Activated T-helper 2 cell treated with anti-CD3 and anti-CD28 coated beads, Interferon-gamma antibody, Interleukin-2, Interleukin-4, amounts not matched to agents 10 μg/mL and 5 μg/mL and 100 μg/mL, durations not matched to agents 14 hours and 24 hours and 36 hours (primary cell): ENCODE measurements around the gene SPA17. TPM values are rescaled to one million over a fixed set of nuclear protein-coding genes. Genes with fewer than 3 reads are reported as not detected.
A peak's percentile ranks its signal among the peaks of the same experiment; 100 is the strongest.

Experiments
- DNase-seq: peaks from one replicate; pipeline ENCODE4 v3.0.0; 2021; ENCODE audit warnings: low spot score
- H3K27ac Mint-ChIP-seq: one replicate; pipeline ENCODE4 v1.8.0; 2021; ENCODE audit warnings: mixed read lengths
- H3K27me3 Mint-ChIP-seq: one replicate; pipeline ENCODE4 v1.8.0; 2021; ENCODE audit warnings: low read depth, mixed read lengths
- H3K36me3 Mint-ChIP-seq: one replicate; pipeline ENCODE4 v1.8.0; 2021; ENCODE audit warnings: low read depth, mixed read lengths
- H3K4me1 Mint-ChIP-seq: one replicate; pipeline ENCODE4 v1.8.0; 2021; ENCODE audit warnings: low read depth, mixed read lengths
- H3K4me3 Mint-ChIP-seq: one replicate; pipeline ENCODE4 v1.8.0; 2021; ENCODE audit warnings: low read depth, mild to moderate bottlenecking, moderate library complexity, mixed read lengths
- H3K9me3 Mint-ChIP-seq: one replicate; pipeline ENCODE4 v1.8.0; 2021; ENCODE audit warnings: mixed read lengths
- intact Hi-C: fragments of 100-400 bp; cut with micrococcal nuclease; formaldehyde crosslinking; loops from one replicate; pipeline ENCODE4 v1.15.1; 2023
- total RNA-seq: library from RNA; stranded (reverse); gene quantifications from 2 replicates; pipeline ENCODE4 v1.2.3, GENCODE V29; 2022

SPA17 gene
- total RNA-seq, 1 donor from 2014 or later, result 2.9 TPM

DNA sequence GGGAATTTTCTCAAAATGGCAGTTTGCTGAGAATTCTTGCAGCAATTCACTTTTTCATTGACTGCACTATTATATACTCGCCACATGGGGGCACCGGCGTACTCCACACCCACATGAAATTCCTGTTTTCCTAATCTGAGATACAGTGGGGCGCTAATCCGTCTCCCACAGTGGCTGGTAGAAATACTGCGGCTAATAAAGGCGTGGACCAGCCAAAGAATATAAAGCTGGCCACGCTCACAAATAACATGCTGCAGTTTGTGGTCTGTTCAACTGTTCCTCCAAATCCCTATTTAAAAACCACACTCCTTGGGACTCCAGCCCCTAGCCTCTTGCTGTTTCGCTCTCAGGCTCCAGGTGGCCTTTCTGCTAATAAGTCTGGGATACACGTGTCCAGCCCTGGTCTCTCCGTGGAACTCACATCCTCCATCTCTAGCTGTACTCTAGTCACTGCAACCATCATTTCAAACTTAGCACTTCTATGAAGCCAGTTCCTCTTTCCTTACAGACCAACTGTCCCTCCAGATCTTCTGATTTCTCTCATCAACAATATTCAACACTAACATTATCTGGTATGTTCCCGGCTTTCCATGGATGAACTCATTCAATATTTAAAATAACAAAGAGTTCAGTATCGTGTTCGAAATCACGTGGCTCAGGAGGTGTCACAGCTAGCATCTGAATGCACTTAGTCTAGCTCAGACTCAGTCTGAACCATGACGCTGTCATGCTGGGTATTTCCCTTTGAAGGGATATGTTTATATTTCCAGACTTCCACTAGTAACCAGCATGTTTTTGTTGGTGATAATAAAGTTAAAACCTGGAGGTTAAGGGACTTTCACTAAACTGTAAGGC lies 29.1 kb upstream of the SPA17 start:
- H3K9me3 Mint-ChIP-seq, result no peaks in the 10 kb centered on the region
- H3K4me3 Mint-ChIP-seq, result no peak overlapping the region
- peaks cover 12% of the 10 kb centered on the region for H3K4me1 Mint-ChIP-seq
- H3K27ac Mint-ChIP-seq, result no peak overlapping the region
- no peak for DNase-seq
- no peaks in the 10 kb centered on the region for H3K27me3 Mint-ChIP-seq
- intact Hi-C loops, result loop anchor here (1.0 kb wide), 2 partner anchors 119 to 193 kb away; no protein-coding TSS in a partner anchor
- H3K36me3 Mint-ChIP-seq, result peaks cover 5% of the 10 kb centered on the region

DNA sequence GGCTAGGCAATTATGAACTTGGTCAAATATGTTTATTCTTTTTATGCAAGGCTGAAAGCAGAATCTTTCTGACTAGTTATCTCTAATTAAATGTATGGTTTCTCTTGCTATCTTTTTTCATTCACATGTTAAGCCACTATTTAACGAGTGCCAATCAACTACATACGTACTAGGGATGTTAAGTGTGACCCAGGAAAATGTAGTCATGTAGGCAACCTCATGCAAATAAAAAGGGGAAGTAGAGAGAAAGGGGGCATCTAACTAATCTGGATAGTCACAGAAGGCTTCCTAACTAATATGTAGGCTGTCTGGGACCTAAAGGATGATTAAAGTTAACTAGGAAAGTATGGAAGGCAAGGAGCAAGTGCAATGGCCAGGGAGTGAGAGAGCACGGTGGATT lies 27.6 kb upstream of the SPA17 start:
- Mint-ChIP-seq H3K27me3 (no peaks in the 10 kb centered on the region), H3K27ac (no peak overlapping the region), H3K4me3 (no peak overlapping the region), H3K4me1 (peaks cover 12% of the 10 kb centered on the region), H3K9me3 (no peaks in the 10 kb centered on the region), H3K36me3 (no peaks in the 10 kb centered on the region)
- intact Hi-C loops, result no loop called here
- no peak for DNase-seq

DNA sequence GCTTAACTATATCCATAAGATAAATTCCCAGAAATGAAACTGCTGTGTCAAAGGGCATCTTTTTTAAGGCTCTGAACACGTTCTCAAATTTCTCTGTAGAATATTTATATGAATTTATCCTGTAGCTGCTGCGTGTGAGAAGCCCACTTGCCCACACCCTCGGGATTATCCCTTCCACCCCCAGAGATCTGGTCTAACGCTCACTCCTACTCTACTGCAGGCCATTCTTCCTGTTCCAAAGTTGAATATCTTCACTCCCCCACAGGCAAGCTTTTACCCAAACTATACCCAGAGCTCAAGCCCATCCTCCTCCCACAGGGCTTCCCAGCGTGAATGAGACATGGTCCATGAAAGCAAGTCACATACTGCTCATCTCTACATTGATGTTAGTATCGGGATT lies 25.1 kb upstream of the SPA17 start:
- H3K4me1 Mint-ChIP-seq, result peaks cover 6% of the 10 kb centered on the region
- H3K4me3 Mint-ChIP-seq, result no peak overlapping the region
- H3K27ac Mint-ChIP-seq, result no peak overlapping the region

DNA sequence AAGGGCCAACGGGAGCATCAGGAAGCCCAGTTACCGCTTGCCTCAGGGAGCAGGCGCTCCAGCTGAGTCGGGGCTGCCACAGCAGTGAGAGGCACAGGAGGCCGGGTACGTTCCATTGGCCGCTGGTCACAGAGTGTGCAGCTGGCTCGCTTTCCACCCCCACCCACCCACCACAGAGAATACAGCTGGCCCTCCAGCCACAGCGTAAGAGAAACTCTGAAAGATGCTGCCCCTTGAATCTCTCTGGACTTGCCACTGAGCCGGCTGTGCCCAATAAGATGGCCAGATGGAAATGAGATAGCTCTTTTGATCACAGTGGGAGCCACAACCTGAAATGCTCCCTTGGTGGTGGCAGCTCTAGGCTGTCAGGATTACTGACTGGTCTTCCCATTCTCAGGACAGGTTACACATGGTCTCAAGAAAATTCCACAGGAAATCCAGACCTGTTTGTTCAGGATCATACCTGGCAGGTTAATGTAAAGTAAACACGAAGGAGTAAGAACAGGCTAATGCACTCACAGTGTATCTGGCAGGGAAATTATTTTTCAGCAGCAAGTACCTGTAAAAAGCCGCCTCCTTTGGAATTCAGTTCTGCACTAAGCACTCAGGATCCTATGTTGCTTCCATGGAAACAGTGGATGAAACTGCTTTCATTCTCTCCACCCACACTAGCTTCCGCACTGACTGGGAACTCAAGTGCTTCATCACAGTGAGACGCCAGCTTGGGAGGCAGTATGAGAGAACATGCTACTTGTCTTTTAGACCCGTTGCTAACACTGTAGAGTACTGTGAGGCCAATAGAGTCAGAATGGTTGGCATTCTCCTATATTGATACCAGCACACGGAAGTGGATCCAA lies 16.7 kb upstream of the SPA17 start:
- Mint-ChIP-seq H3K36me3 (no peaks in the 10 kb centered on the region), H3K27ac (no peak overlapping the region), H3K4me1 (no peaks in the 10 kb centered on the region), H3K9me3 (no peaks in the 10 kb centered on the region), H3K27me3 (no peaks in the 10 kb centered on the region), H3K4me3 (no peak overlapping the region)
- intact Hi-C loops, result no loop called here
- no peak for DNase-seq

More for the DNA sequence above, 25.1 kb upstream of the SPA17 start:
- no peaks in the 10 kb centered on the region for H3K27me3 Mint-ChIP-seq
- H3K9me3 Mint-ChIP-seq, result no peaks in the 10 kb centered on the region
- intact Hi-C loops, result no loop called here
- H3K36me3 Mint-ChIP-seq, result no peaks in the 10 kb centered on the region
- no peak for DNase-seq

DNA sequence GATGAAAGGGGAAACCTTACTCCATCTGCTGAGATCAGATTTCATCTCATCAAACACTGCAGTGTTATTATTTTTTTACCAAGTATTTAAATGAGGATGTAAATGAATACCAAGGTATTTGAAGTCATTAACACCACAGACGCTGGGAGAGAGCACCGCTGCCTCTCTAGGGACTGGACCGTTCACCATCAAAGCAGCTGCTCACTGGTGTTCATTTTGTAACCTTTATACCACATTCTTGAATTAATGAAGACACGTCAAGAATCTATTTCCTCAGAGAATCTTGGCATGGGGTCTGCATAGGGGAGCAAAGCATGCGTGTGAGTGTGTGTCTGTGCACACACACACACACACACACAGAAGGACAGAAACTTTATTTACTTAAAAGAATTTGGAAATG lies 15.8 kb upstream of the SPA17 start:
- Mint-ChIP-seq H3K4me3 (no peak overlapping the region), H3K27ac (no peak overlapping the region), H3K4me1 (no peaks in the 10 kb centered on the region), H3K36me3 (no peaks in the 10 kb centered on the region), H3K9me3 (no peaks in the 10 kb centered on the region), H3K27me3 (no peaks in the 10 kb centered on the region)
- DNase-seq, result no peak
- intact Hi-C loops, result no loop called here

DNA sequence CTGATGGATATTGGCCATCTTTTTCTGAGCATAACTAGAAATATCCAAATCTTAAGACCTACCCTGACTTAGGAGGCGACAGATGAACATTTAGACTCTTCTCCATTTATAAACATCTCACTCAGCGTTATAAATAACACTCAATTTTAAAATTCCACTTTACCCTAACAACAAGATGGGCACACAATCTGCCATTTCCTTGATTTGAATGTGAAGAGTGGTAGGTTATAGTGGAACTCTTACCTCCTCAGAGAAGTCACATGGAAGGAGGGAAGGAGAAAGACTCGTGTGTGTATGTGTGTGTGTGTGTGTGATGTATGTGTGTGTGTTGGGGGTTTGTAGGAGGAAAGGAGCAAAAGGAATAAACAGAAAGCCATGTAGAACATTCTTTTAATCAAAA lies 15.2 kb upstream of the SPA17 start:
- no peak for DNase-seq
- no peak overlapping the region for H3K27ac Mint-ChIP-seq
- H3K4me3 Mint-ChIP-seq, result no peak overlapping the region
- no peaks in the 10 kb centered on the region for H3K4me1 Mint-ChIP-seq
- no peaks in the 10 kb centered on the region for H3K9me3 Mint-ChIP-seq
- no peaks in the 10 kb centered on the region for H3K36me3 Mint-ChIP-seq
- no peaks in the 10 kb centered on the region for H3K27me3 Mint-ChIP-seq
- intact Hi-C loops, result no loop called here

DNA sequence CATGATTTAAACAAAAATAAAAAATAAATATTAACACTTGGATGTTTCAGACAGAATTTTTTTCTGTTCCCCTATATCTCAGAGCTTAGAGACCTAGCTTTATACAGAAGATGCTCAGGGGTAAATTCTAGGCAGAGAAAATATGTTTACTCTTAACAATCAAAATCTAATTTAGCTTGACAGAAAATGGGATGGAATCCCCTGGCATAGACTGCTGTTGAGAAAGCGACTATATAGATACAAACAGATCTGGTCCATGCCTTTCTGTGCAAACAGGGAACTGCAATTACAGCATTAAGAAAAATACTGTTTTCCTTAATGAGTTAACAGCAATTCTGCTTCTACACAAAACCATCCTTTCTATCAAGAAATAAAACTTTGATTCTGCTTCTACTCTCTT lies 14.7 kb upstream of the SPA17 start:
- intact Hi-C loops, result no loop called here
- no peak overlapping the region for H3K27ac Mint-ChIP-seq
- H3K4me1 Mint-ChIP-seq, result no peaks in the 10 kb centered on the region
- H3K36me3 Mint-ChIP-seq, result no peaks in the 10 kb centered on the region
- DNase-seq, result no peak
- no peak overlapping the region for H3K4me3 Mint-ChIP-seq
- no peaks in the 10 kb centered on the region for H3K9me3 Mint-ChIP-seq
- H3K27me3 Mint-ChIP-seq, result no peaks in the 10 kb centered on the region

DNA sequence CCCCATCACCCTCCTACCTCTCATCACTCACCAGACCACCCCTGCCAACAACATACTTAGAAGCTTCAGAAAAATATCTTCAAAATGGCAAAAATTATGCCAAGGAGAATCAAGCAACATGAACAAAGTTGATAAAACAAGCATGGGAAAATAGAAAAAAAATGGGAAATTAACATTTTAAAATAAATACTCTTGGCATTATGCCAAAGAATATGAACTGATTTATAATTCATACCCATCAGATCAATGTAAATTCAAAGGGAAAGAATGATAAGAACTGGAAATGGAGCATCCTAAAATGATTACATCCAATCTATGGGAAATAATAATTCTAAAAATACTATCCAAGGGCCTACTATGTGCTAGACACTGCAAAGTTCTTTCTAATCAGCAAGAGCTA lies 12.2 kb upstream of the SPA17 start:
- Mint-ChIP-seq H3K27me3 (no peaks in the 10 kb centered on the region), H3K4me1 (no peaks in the 10 kb centered on the region), H3K4me3 (no peak overlapping the region), H3K9me3 (no peaks in the 10 kb centered on the region), H3K36me3 (no peaks in the 10 kb centered on the region), H3K27ac (no peak overlapping the region)
- no peak for DNase-seq
- intact Hi-C loops, result no loop called here

DNA sequence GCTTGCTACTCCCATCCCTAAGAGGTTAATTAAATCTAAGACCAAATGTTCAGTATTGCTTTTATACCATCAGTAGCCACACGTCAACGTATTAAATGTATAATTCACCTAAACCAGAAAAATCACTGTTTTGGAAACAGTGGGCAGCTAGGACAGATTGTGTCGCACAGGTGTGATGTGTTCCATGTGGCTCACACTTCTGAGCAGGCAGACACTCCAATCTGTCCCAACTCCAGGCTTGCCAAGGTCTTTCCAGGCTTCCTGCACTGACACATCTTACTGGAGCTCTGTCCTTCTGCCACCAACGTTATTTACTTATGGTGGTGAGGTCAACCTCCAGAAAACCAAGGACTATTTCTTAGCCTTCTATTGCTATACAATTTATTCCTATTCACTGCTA lies 11.6 kb upstream of the SPA17 start:
- no peaks in the 10 kb centered on the region for H3K4me1 Mint-ChIP-seq
- H3K27me3 Mint-ChIP-seq, result no peaks in the 10 kb centered on the region
- H3K4me3 Mint-ChIP-seq, result no peak overlapping the region
- no peaks in the 10 kb centered on the region for H3K36me3 Mint-ChIP-seq
- intact Hi-C loops, result no loop called here
- no peak for DNase-seq
- no peaks in the 10 kb centered on the region for H3K9me3 Mint-ChIP-seq
- H3K27ac Mint-ChIP-seq, result no peak overlapping the region

DNA sequence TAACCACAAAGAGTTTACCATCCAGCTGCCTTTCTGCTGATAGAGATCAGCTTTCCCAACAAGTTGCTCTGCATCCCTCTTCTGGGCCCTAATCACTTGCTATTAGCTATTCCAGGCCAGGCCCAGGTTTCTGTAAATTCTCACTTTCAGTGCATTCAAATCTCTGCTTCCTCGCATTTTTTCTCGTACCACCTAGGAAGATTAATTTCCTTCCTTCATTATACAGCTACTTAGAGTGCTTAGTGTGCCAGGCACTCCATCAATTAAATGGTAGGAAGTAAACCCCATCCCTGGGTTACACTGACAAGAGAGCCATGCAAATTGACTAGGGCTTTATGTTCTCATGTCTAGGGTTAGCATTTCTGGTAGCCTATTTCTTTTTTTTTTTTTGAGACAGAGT lies 9.8 kb upstream of the SPA17 start:
- no peak overlapping the region for H3K27ac Mint-ChIP-seq

DNA sequence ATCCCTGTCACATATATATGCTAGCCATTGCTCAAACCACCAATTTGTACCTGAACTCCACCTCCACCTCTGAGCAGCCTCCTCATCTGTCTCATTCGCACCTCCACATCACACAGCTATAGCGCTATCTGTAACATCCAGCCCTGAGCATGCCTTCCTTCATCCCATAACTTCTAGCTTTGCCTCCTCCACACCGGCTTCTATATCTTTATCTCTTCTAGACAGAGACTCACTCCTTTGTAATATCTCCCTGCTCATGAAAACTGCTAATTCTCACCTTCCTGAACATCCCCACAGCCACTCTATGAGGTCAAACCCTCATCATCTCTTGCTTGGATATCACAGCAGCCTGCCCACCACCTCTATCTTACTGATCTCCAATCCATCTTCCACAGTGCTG lies 6.1 kb upstream of the SPA17 start:
- no peaks in the 10 kb centered on the region for H3K9me3 Mint-ChIP-seq
- no peaks in the 10 kb centered on the region for H3K36me3 Mint-ChIP-seq
- H3K4me1 Mint-ChIP-seq, result peaks cover 15% of the 10 kb centered on the region
- no peaks in the 10 kb centered on the region for H3K27me3 Mint-ChIP-seq
- no peak overlapping the region for H3K27ac Mint-ChIP-seq
- DNase-seq, result no peak
- intact Hi-C loops, result no loop called here
- H3K4me3 Mint-ChIP-seq, result no peak overlapping the region

More for the DNA sequence above, 9.8 kb upstream of the SPA17 start:
- no peak for DNase-seq
- no peaks in the 10 kb centered on the region for H3K9me3 Mint-ChIP-seq
- no peaks in the 10 kb centered on the region for H3K27me3 Mint-ChIP-seq
- no peak overlapping the region for H3K4me3 Mint-ChIP-seq
- intact Hi-C loops, result no loop called here
- H3K4me1 Mint-ChIP-seq, result no peaks in the 10 kb centered on the region
- no peaks in the 10 kb centered on the region for H3K36me3 Mint-ChIP-seq

DNA sequence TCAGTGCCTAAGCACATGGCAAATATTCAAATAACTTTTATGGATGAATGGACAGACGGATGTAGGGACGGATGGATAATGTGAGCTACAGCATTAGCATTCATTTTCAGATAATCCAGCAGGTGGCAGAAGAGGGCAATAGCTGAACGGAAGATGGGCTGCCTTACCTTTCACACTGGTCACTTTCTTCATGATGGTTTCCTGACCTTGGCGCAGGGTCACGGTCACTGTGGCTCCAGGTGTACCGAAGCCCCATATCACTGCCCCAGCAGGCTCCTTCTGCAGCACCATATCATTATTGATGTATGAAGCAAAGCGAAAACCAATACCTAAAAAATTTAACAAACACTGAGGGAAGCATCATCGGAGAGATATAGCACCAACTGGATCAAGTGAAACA lies 4.5 kb upstream of the SPA17 start:
- H3K27ac Mint-ChIP-seq, result no peak overlapping the region
- peaks cover 25% of the 10 kb centered on the region for H3K4me1 Mint-ChIP-seq
- no peaks in the 10 kb centered on the region for H3K27me3 Mint-ChIP-seq
- H3K36me3 Mint-ChIP-seq, result no peaks in the 10 kb centered on the region
- peak; percentile 24 for DNase-seq
- intact Hi-C loops, result loop anchor here (1.0 kb wide), 3 partner anchors 94 to 197 kb away; no protein-coding TSS in a partner anchor
- no peaks in the 10 kb centered on the region for H3K9me3 Mint-ChIP-seq
- no peak overlapping the region for H3K4me3 Mint-ChIP-seq

DNA sequence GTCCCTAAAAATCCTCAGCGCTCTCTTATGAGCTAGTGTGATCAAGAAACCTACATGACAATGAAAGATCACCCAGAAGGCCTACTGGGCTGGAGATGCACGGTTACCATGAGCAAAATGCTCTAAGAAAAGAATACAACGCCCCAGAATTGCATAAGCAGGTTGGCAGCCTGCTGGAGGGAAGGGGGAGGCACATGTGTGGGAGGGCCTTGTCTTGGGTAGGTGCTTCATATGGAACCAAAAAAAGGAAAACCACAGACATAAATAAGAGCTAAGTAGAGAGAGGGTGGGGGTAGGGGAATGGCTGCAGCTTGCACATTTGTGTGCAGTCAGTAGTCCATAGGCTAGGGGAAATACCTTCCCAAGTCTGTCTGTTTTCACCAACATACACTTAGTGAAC lies 3.0 kb upstream of the SPA17 start:
- Mint-ChIP-seq H3K36me3 (no peaks in the 10 kb centered on the region), H3K9me3 (no peaks in the 10 kb centered on the region), H3K4me3 (no peak overlapping the region), H3K27me3 (no peaks in the 10 kb centered on the region), H3K27ac (no peak overlapping the region), H3K4me1 (peaks cover 36% of the 10 kb centered on the region)
- peak; percentile 18 for DNase-seq
- intact Hi-C loops, result no loop called here
